ENCODE results near the gene HOXC12. TPM values are rescaled to one million over a fixed set of nuclear protein-coding genes. Genes with fewer than 3 reads are reported as not detected.

The HOXC12 gene
- total RNA-seq, 4 donors from 2014 or later, result not detected

GRCh38 chr12:54004841-54005530 lies 50.3 kb downstream of the HOXC12 start:
- Histone ChIP-seq H3K27me3 (peaks cover 76% of the 10 kb centered on the region), H3K4me3 (replicated peaks in 1 of 3) (no peak overlapping the region), H3K4me1 (peaks cover 4 to 27% of the 10 kb centered on the region in 2 donors), H3K9me3 (no peaks in the 10 kb centered on the region), H3K27ac (no peak overlapping the region), H3K36me3 (no peaks in the 10 kb centered on the region)
- WGBS, 2 donors, result 11 to 22% methylated on average over 26 to 31 of the region's 31 CpGs
- TF ChIP-seq CTCF (IDR thresholded peaks at IDR 0.05) (no peak), POLR2A (IDR thresholded peaks at IDR 0.05) (no peak)
- intact Hi-C loops (cut with DNase I), result loop anchor here (5.0 kb wide), 1 partner anchor 197 kb away; no protein-coding TSS in a partner anchor
- no peak for DNase-seq

DNA sequence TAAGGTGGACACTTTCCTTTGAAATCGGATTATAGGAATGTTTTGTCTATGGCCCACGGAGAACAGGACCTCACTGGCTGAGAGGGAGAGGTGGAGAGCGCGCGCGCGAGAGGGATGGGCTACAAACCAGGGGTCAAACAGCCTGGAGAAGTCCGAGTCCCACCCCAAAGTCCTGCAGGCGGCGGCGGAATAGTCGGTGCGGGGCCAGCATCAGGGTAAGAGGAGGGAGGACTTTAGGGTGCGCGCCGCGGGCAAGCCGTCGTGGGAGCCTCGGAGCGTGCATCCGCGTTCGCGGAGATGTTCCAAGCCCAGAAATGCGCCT lies 50.8 kb downstream of the HOXC12 start:
- H3K4me3 ChIP-seq (replicated peaks in 1 of 3), result no peak overlapping the region
- TF ChIP-seq CTCF (IDR thresholded peaks at IDR 0.05), result no peak
- TF ChIP-seq POLR2A (IDR thresholded peaks at IDR 0.05), result no peak
- H3K27ac ChIP-seq, result no peak overlapping the region
- peaks cover 0 to 22% of the 10 kb centered on the region in 2 donors for H3K4me1 ChIP-seq
- WGBS, 2 donors, result 3 to 10% methylated on average over 25 to 26 of the region's 26 CpGs
- no peaks in the 10 kb centered on the region for H3K36me3 ChIP-seq
- H3K27me3 ChIP-seq, result peaks cover 71% of the 10 kb centered on the region
- intact Hi-C loops (cut with DNase I), result loop anchor here (5.0 kb wide), 1 partner anchor 197 kb away; no protein-coding TSS in a partner anchor
- DNase-seq, result no peak
- no peaks in the 10 kb centered on the region for H3K9me3 ChIP-seq

DNA sequence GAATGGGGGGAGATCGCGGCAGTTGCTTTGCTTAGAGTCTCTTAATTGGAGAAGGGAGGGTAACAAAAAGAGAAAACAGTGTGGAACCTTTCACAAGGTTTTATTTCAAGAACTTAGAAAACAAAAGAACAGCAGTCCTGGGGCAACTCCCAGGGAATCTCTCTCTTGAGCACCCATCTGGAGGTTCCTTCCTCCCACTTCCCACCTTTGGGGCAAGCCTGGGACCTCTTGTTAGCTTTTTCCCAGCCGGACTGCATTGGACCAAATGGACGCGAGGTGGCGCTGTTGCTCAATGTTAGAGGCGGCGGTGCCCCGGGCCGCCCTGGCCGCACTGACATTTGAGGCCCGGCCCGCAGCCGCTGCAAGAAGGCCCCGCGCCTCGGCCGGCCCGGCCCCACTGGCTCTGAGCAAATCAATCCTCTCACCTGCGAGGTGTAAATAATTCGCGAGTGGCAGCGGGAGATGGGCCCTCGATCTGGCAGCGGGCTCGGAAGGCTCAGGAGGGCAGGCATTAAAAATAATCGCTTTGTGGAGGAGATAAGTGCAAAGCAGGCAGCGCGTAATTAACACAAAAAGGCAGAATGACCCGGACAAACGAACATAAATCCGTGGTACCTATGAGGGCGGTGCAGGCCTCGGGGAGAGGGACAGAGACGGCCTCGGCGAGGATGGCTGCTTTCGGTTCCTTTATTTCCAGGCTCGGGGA lies 51.3 kb downstream of the HOXC12 start:
- Histone ChIP-seq H3K4me3 (replicated peaks in 1 of 3) (peak overlapping the region in 1 of 3 donors; percentile 10), H3K9me3 (no peaks in the 10 kb centered on the region), H3K27ac (no peak overlapping the region), H3K36me3 (no peaks in the 10 kb centered on the region), H3K4me1 (peaks cover 0 to 19% of the 10 kb centered on the region in 2 donors), H3K27me3 (peaks cover 69% of the 10 kb centered on the region)
- intact Hi-C loops (cut with DNase I), result loop anchor here (5.0 kb wide), 1 partner anchor 196 kb away; no protein-coding TSS in a partner anchor
- 8% methylated on average over 33 to 39 of the region's 39 CpGs for WGBS, 2 donors
- peak; percentile 86 to 90 for DNase-seq
- TF ChIP-seq CTCF (IDR thresholded peaks at IDR 0.05), result peak; percentile 71 to 95 (median 90)
- no peak for TF ChIP-seq POLR2A (IDR thresholded peaks at IDR 0.05)

GRCh38 chr12:54006559-54007220 lies 52.0 kb downstream of the HOXC12 start:
- TF ChIP-seq CTCF (IDR thresholded peaks at IDR 0.05), result no peak
- Histone ChIP-seq H3K27ac (no peak overlapping the region), H3K9me3 (no peaks in the 10 kb centered on the region), H3K36me3 (no peaks in the 10 kb centered on the region), H3K27me3 (peaks cover 66% of the 10 kb centered on the region), H3K4me3 (replicated peaks in 1 of 3) (peak overlapping the region in 1 of 3 donors; percentile 10), H3K4me1 (peaks cover 0 to 19% of the 10 kb centered on the region in 2 donors)
- DNase-seq, result no peak
- WGBS, 2 donors, result 25 to 32% methylated on average over 21 to 22 of the region's 22 CpGs
- intact Hi-C loops (cut with DNase I), result loop anchor here (5.0 kb wide), 1 partner anchor 196 kb away; no protein-coding TSS in a partner anchor

All from thyroid gland (tissue), 4 donors.